Tibial nerve (tissue), 4 donors: ENCODE results near the gene NSD2. TPM values are rescaled to one million over a fixed set of nuclear protein-coding genes. Genes with fewer than 3 reads are reported as not detected.

Source experiments
- DNase-seq, 2 donors: peaks; one replicate each; pipeline ENCODE4 v3.0.0-alpha.2; 2019; ENCODE audit warnings: low spot score in 2 of 2
- H3K27ac ChIP-seq, 4 donors: fragments of 200-600 bp; sonication (generic) in 3 of 4; one replicate each; pipeline ENCODE4 v1.5.1; 2017 to 2019; ENCODE audit warnings: mild to moderate bottlenecking in 1 of 4
- H3K27me3 ChIP-seq, 2 donors: fragments of 200-600 bp; sonication (generic) in 1 of 2; one replicate each; pipeline versions ENCODE4 v1.5.1 to v1.6.0; 2017 to 2019
- H3K36me3 ChIP-seq, 3 donors: fragments of 200-600 bp; sonication (generic); one replicate each; pipeline ENCODE4 v1.5.1; 2018 to 2019
- H3K4me1 ChIP-seq, 4 donors: fragments of 200-600 bp; sonication (generic) in 3 of 4; one replicate each; pipeline ENCODE4 v1.5.1; 2017 to 2019
- H3K4me3 ChIP-seq, 4 donors: fragments of 200-600 bp; sonication (generic) in 3 of 4; one replicate each; pipeline ENCODE4 v1.5.1; 2017 to 2019; ENCODE audit warnings: mild to moderate bottlenecking in 1 of 4, moderate library complexity in 1 of 4
- H3K9me3 ChIP-seq, 4 donors: fragments of 200-600 bp; sonication (generic) in 3 of 4; one replicate each; pipeline ENCODE4 v1.5.1; 2017 to 2019
- EP300 ChIP-seq, 2 donors: sonication (generic); formaldehyde crosslinking; IDR thresholded peaks; one replicate each; pipeline ENCODE4 v1.6.1; 2017; ENCODE audit warnings: antibody characterized with exemption in 2 of 2, mild to moderate bottlenecking in 1 of 2
- POLR2A ChIP-seq, 2 donors: fragments of 450-650 bp; IDR thresholded peaks; one replicate each; pipeline ENCODE4 v1.6.1; 2017; ENCODE audit warnings: antibody characterized with exemption in 2 of 2, mild to moderate bottlenecking in 2 of 2, moderate library complexity in 2 of 2
- WGBS, 2 donors: methylation state at CpG; one replicate each; pipeline ENCODE4 v1.1.5; 2018; 5-methylcytosine and 5-hydroxymethylcytosine counted together
- total RNA-seq, 4 donors: library from RNA; depleted of rRNA; stranded (reverse); fragments of >200 nt; gene quantifications; one replicate each; pipeline ENCODE4 v1.1.0, GENCODE V29; 2016
- TF ChIP-seq, protein P1 (sequence below), 5 experiments: fragments of 200-600 bp in 3 of 5; fragments of 450-650 bp in 2 of 5; sonication (generic) in 3 of 5; IDR thresholded peaks; one replicate each; pipeline ENCODE4 v1.5.1; 2016 to 2019; ENCODE audit warnings: antibody characterized with exemption in 5 of 5, mild to moderate bottlenecking in 3 of 5, moderate library complexity in 2 of 5

The NSD2 gene
- total RNA-seq, 4 donors from 2014 or later, result 27.2 to 45.6 (median 32.2) TPM

DNA sequence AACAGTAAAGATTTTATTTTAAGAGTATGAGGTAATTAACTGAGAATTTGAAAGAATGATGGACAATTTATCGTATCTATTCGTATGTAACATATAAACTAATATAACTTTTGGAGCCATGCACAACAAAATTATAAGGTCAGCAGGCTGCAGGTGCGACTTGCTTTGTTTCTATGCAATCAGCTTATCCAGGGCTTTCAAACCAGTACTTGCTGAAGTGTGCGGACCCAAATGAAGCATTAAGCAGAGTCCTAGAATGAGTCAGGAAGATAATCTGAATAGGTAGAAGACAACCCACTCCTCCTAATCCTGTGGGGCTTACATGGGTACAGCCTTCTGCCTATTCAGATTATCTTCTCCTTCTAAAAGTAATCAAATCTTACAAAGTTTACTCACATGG, 2.1 kb downstream of the NSD2 start:
- H3K4me1 ChIP-seq, result peaks cover 0 to 24% (median 18%) of the 10 kb centered on the region in 4 donors
- peak overlapping the region in 1 of 4 donors; percentile 17 for H3K27ac ChIP-seq
- H3K4me3 ChIP-seq, result no peak overlapping the region
- H3K27me3 ChIP-seq, result no peaks in the 10 kb centered on the region
- 63 to 69% methylated on average over 4 of the region's 4 CpGs for WGBS, 2 donors
- no peak for TF ChIP-seq POLR2A (IDR thresholded peaks at IDR 0.05)
- TF ChIP-seq EP300 (IDR thresholded peaks at IDR 0.05), result no peak
- TF ChIP-seq, protein P1, sequence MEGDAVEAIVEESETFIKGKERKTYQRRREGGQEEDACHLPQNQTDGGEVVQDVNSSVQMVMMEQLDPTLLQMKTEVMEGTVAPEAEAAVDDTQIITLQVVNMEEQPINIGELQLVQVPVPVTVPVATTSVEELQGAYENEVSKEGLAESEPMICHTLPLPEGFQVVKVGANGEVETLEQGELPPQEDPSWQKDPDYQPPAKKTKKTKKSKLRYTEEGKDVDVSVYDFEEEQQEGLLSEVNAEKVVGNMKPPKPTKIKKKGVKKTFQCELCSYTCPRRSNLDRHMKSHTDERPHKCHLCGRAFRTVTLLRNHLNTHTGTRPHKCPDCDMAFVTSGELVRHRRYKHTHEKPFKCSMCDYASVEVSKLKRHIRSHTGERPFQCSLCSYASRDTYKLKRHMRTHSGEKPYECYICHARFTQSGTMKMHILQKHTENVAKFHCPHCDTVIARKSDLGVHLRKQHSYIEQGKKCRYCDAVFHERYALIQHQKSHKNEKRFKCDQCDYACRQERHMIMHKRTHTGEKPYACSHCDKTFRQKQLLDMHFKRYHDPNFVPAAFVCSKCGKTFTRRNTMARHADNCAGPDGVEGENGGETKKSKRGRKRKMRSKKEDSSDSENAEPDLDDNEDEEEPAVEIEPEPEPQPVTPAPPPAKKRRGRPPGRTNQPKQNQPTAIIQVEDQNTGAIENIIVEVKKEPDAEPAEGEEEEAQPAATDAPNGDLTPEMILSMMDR (IDR thresholded peaks at IDR 0.05), result no peak
- no peaks in the 10 kb centered on the region for H3K9me3 ChIP-seq
- no peaks in the 10 kb centered on the region for H3K36me3 ChIP-seq
- DNase-seq, result no peak

DNA sequence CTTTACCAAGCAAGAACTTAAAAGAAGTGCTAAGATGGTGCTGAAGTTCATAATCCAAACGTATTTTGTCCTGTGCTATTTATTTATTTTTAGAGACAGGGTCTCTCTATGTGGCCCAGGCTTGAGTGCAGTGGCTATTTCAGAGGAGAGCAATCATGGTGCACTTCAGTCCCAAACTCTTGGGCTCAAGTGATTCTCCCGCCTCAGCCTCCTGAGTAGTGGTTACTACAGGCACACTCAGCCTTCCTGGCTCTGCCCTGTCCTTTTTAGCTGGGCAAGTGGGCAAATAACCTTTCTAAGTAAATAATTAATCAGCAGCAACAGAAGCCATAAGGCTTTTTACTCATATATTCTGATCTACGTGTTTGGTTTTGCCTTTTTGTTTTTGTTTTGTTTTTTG, 2.6 kb downstream of the NSD2 start:
- Histone ChIP-seq H3K36me3 (no peaks in the 10 kb centered on the region), H3K4me1 (peaks cover 0 to 24% (median 18%) of the 10 kb centered on the region in 4 donors), H3K9me3 (no peaks in the 10 kb centered on the region), H3K27ac (no peak overlapping the region), H3K4me3 (no peak overlapping the region), H3K27me3 (no peaks in the 10 kb centered on the region)
- DNase-seq, result no peak
- 80 to 85% methylated on average over 3 of the region's 3 CpGs for WGBS, 2 donors
- TF ChIP-seq POLR2A (IDR thresholded peaks at IDR 0.05) (no peak), EP300 (IDR thresholded peaks at IDR 0.05) (no peak)
- TF ChIP-seq, protein P1 (IDR thresholded peaks at IDR 0.05), result no peak

DNA sequence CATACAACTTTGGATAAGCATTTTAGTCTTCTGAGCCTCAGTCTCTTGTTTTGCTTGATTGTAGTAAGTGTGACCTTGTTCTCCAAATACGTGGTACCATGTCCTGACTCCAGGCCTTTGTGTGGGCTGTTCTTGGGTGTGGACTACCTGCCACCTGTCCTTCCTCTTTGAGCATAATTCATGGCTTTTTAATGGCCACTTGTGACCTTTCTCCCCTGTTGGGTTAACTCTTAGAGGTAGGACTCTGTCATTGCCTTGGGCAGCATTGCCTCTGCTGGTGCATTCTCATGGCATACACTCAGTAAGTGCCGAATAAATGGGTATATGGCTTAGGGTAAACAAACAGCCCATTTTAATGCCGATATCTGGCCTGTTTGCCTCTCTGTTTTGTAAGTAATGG, 3.0 kb downstream of the NSD2 start:
- no peak overlapping the region for H3K27ac ChIP-seq
- TF ChIP-seq POLR2A (IDR thresholded peaks at IDR 0.05) (no peak), EP300 (IDR thresholded peaks at IDR 0.05) (no peak)
- TF ChIP-seq, protein P1 (IDR thresholded peaks at IDR 0.05), result no peak
- DNase-seq, result no peak
- WGBS, 2 donors, result 81 to 86% methylated on average over 3 of the region's 3 CpGs
- no peaks in the 10 kb centered on the region for H3K9me3 ChIP-seq
- H3K4me3 ChIP-seq, result no peak overlapping the region
- no peaks in the 10 kb centered on the region for H3K36me3 ChIP-seq
- no peaks in the 10 kb centered on the region for H3K27me3 ChIP-seq
- peaks cover 0 to 24% (median 18%) of the 10 kb centered on the region in 4 donors for H3K4me1 ChIP-seq

DNA sequence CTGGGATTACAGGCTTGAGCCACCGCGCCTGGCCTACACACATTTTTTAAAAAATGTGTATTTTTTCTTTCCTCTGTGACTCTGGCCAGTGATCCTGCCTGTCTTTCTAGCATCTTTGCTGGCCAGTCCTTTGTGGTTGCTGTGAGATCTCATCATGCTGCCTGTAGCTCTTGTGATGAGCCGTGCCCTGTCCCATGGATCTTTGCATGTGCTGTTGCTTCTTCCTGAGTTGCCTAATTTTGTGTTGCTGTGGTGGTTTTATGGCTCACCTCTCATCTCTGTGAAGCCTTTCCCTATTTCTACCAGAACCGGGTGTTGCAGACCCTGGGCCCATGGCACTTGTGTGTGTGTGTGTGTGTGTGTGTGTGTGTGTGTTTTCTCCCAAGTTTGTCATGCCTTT, 8.3 kb downstream of the NSD2 start:
- Histone ChIP-seq H3K27ac (no peak overlapping the region), H3K27me3 (no peaks in the 10 kb centered on the region), H3K36me3 (no peaks in the 10 kb centered on the region), H3K4me3 (no peak overlapping the region), H3K4me1 (no peaks in the 10 kb centered on the region), H3K9me3 (no peaks in the 10 kb centered on the region)
- DNase-seq, result no peak
- 89 to 90% methylated on average over 4 of the region's 4 CpGs for WGBS, 2 donors
- TF ChIP-seq, protein P1 (IDR thresholded peaks at IDR 0.05), result no peak
- TF ChIP-seq POLR2A (IDR thresholded peaks at IDR 0.05) (no peak), EP300 (IDR thresholded peaks at IDR 0.05) (no peak)

- no peak for DNase-seq
- Histone ChIP-seq H3K9me3 (no peaks in the 10 kb centered on the region), H3K4me3 (no peak overlapping the region), H3K27me3 (no peaks in the 10 kb centered on the region), H3K36me3 (no peaks in the 10 kb centered on the region), H3K4me1 (no peaks in the 10 kb centered on the region), H3K27ac (no peak overlapping the region)
- TF ChIP-seq, protein P1 (IDR thresholded peaks at IDR 0.05), result no peak
- TF ChIP-seq POLR2A (IDR thresholded peaks at IDR 0.05), result no peak
- TF ChIP-seq EP300 (IDR thresholded peaks at IDR 0.05), result no peak
- 74 to 85% methylated on average over 1 of the region's 1 CpG for WGBS, 2 donors
Measured at GRCh38 chr4:1880332-1880731, 9.1 kb downstream of the NSD2 start.
